Mesenchymal stem cell (in vitro differentiated cells and primary cell): ENCODE data around the gene OR2V2.
A peak's percentile ranks its signal among the peaks of the same experiment; 100 is the strongest.
"Not testable (repeated sequence)": the region's sequence is repeated elsewhere in the genome, so short reads cannot be mapped to it uniquely, and the experiment has no call there.

ENCODE experiments used
- DNase-seq: peaks from one replicate; pipeline ENCODE4 v3.0.0-alpha.2; 2013
- H2AFZ ChIP-seq: one replicate; pipeline ENCODE4 v1.6.1; 2013; ENCODE audit warnings: low read depth, mild to moderate bottlenecking, control low read depth, inconsistent platforms, low read length, moderate library complexity
- H2AK5ac ChIP-seq: 2 replicates; pipeline ENCODE4 v1.6.1; 2013; ENCODE audit warnings: low read length, moderate library complexity, mild to moderate bottlenecking, inconsistent platforms; ENCODE audit not compliant: severe bottlenecking
- H2BK120ac ChIP-seq: one replicate; pipeline ENCODE4 v1.6.1; 2013; ENCODE audit warnings: low read depth, mild to moderate bottlenecking, inconsistent platforms, low read length, moderate library complexity
- H2BK12ac ChIP-seq, 2 experiments: one replicate each; pipeline ENCODE4 v1.6.1; 2013; ENCODE audit warnings: inconsistent platforms in 2 of 2, low read length in 2 of 2, mild to moderate bottlenecking in 2 of 2, moderate library complexity in 2 of 2, control low read depth in 1 of 2
- H2BK15ac ChIP-seq: one replicate; pipeline ENCODE4 v1.6.1; 2013; ENCODE audit warnings: mild to moderate bottlenecking, low read depth, inconsistent platforms; ENCODE audit not compliant: poor library complexity, severe bottlenecking
- H2BK5ac ChIP-seq: 2 replicates; pipeline ENCODE4 v1.6.1; 2013; ENCODE audit warnings: low read depth, mild to moderate bottlenecking, low read length, control low read depth, inconsistent platforms; ENCODE audit not compliant: poor library complexity, severe bottlenecking
- H3K14ac ChIP-seq, 2 experiments: one replicate each; pipeline ENCODE4 v1.6.1; 2013; ENCODE audit warnings: inconsistent platforms in 2 of 2, low read length in 2 of 2, control low read depth in 1 of 2, mild to moderate bottlenecking in 1 of 2, moderate library complexity in 1 of 2
- H3K18ac ChIP-seq, 2 experiments: one replicate each; pipeline ENCODE4 v1.6.1; 2013; ENCODE audit warnings: inconsistent platforms in 2 of 2, low read length in 2 of 2, control low read depth in 1 of 2, low read depth in 1 of 2, mild to moderate bottlenecking in 1 of 2
- H3K23ac ChIP-seq, 2 experiments: one replicate each; pipeline ENCODE4 v1.6.1; 2013; ENCODE audit warnings: inconsistent platforms in 2 of 2, low read length in 2 of 2, mild to moderate bottlenecking in 2 of 2, moderate library complexity in 2 of 2, control low read depth in 1 of 2
- H3K27ac ChIP-seq: 2 replicates; pipeline ENCODE4 v1.5.1; 2013; ENCODE audit warnings: mild to moderate bottlenecking, moderate library complexity, low read length, control low read depth, inconsistent platforms; ENCODE audit not compliant: poor library complexity, severe bottlenecking
- H3K27me3 ChIP-seq, 2 experiments: 2 replicates each; pipeline versions ENCODE4 v1.6.1 to v1.7.0; 2013; ENCODE audit warnings: low read length in 2 of 2, mild to moderate bottlenecking in 2 of 2, moderate library complexity in 2 of 2, control low read depth in 1 of 2, inconsistent platforms in 1 of 2; ENCODE audit not compliant: control insufficient read depth in 1 of 2, insufficient read depth in 1 of 2
- H3K36me3 ChIP-seq, 2 experiments: 2 replicates each; pipeline versions ENCODE4 v1.6.1 to v1.7.0; 2013; ENCODE audit warnings: low read length in 2 of 2, control low read depth in 1 of 2, inconsistent platforms in 1 of 2, low read depth in 1 of 2, mild to moderate bottlenecking in 1 of 2; ENCODE audit not compliant: insufficient read depth in 2 of 2, control insufficient read depth in 1 of 2
- H3K4ac ChIP-seq, 2 experiments: one replicate each; pipeline ENCODE4 v1.6.1; 2013; ENCODE audit warnings: inconsistent platforms in 2 of 2, low read length in 2 of 2, mild to moderate bottlenecking in 2 of 2, moderate library complexity in 2 of 2, control low read depth in 1 of 2, low read depth in 1 of 2
- H3K4me1 ChIP-seq: 2 replicates; pipeline ENCODE4 v1.6.1; 2013; ENCODE audit warnings: low read depth, low read length, control low read depth; ENCODE audit not compliant: control insufficient read depth, insufficient read depth
- H3K4me2 ChIP-seq: 2 replicates; pipeline ENCODE4 v1.6.1; 2013; ENCODE audit warnings: low read length, mild to moderate bottlenecking, inconsistent platforms; ENCODE audit not compliant: poor library complexity, severe bottlenecking
- H3K4me3 ChIP-seq, 2 experiments: 2 replicates each; pipeline versions ENCODE4 v1.5.1 to v1.7.0; 2013; ENCODE audit warnings: low read length in 2 of 2, mild to moderate bottlenecking in 2 of 2, control low read depth in 1 of 2, low read depth in 1 of 2; ENCODE audit not compliant: insufficient read depth in 1 of 2
- H3K79me1 ChIP-seq: replicated peaks from 2 replicates; pipeline ENCODE4 v1.6.1; 2013; ENCODE audit warnings: mild to moderate bottlenecking, control low read depth, low read length, inconsistent platforms; ENCODE audit not compliant: poor library complexity, severe bottlenecking
- H3K9ac ChIP-seq: 2 replicates; pipeline ENCODE4 v1.7.0; 2013; ENCODE audit warnings: mild to moderate bottlenecking, low read length, moderate library complexity
- H3K9me3 ChIP-seq: 2 replicates; pipeline ENCODE4 v1.7.0; 2013; ENCODE audit warnings: mild to moderate bottlenecking, low read length; ENCODE audit not compliant: control insufficient read depth
- H4K8ac ChIP-seq: one replicate; pipeline ENCODE4 v1.6.1; 2013; ENCODE audit warnings: inconsistent platforms, mild to moderate bottlenecking, low read length, moderate library complexity
- H4K91ac ChIP-seq: one replicate; pipeline ENCODE4 v1.6.1; 2013; ENCODE audit warnings: mild to moderate bottlenecking, low read length, inconsistent platforms
- WGBS: methylation state at CpG from one replicate; pipeline ENCODE4 v1.1.7; 2013; ENCODE audit warnings: mixed read lengths; 5-methylcytosine and 5-hydroxymethylcytosine counted together

OR2V2 gene

GRCh38 chr5:181177559-181177958 lies 30.2 kb downstream of the OR2V2 start:
- H3K79me1 ChIP-seq, H3K4ac ChIP-seq, H3K9ac ChIP-seq, H2AFZ ChIP-seq, H3K4me3 ChIP-seq, H3K14ac ChIP-seq, H3K4me1 ChIP-seq, H2BK12ac ChIP-seq, DNase-seq, H3K23ac ChIP-seq, H4K91ac ChIP-seq, H3K18ac ChIP-seq, H3K27ac ChIP-seq, H2BK15ac ChIP-seq, H3K36me3 ChIP-seq, H3K4me2 ChIP-seq, H2AK5ac ChIP-seq, H3K9me3 ChIP-seq, H2BK120ac ChIP-seq, H2BK5ac ChIP-seq: not testable (repeated sequence)
- peaks cover 6 to 15% of the 10 kb centered on the region in 2 experiments for H3K27me3 ChIP-seq
- peak overlapping the region; percentile 37 for H4K8ac ChIP-seq
- 89% methylated on average over 12 of the region's 14 CpGs for WGBS

- Histone ChIP-seq H3K27me3 (peaks cover 3 to 13% of the 10 kb centered on the region in 2 experiments), H3K4ac (no peak overlapping the region), H2AFZ (no peak overlapping the region), H3K9me3 (no peaks in the 10 kb centered on the region), H2BK12ac (no peak overlapping the region), H3K4me3 (no peak overlapping the region), H3K14ac (no peak overlapping the region), H4K8ac (no peak overlapping the region), H3K27ac (no peak overlapping the region), H2BK15ac (no peak overlapping the region), H3K4me1 (no peaks in the 10 kb centered on the region), H3K9ac (no peak overlapping the region), H2AK5ac (no peak overlapping the region), H2BK120ac (no peak overlapping the region), H2BK5ac (no peak overlapping the region), H3K18ac (no peak overlapping the region), H3K36me3 (no peaks in the 10 kb centered on the region), H3K79me1 (no peaks in the 10 kb centered on the region), H3K4me2 (no peak overlapping the region), H3K23ac (no peak overlapping the region), H4K91ac (no peak overlapping the region)
- WGBS: 63% methylated on average over 25 of the region's 25 CpGs
- DNase-seq: peak; percentile 73
These were observed 34.5 kb downstream of the OR2V2 start for GRCh38 chr5:181181650-181182565.

GRCh38 chr5:181182651-181183050 lies 35.3 kb downstream of the OR2V2 start:
- H3K79me1 ChIP-seq: no peaks in the 10 kb centered on the region
- no peak overlapping the region for H3K27ac ChIP-seq
- DNase-seq: no peak
- no peak overlapping the region for H2BK15ac ChIP-seq
- H3K4me3 ChIP-seq: no peak overlapping the region
- no peak overlapping the region for H2AFZ ChIP-seq
- H2BK5ac ChIP-seq: no peak overlapping the region
- WGBS: 97% methylated on average over 8 of the region's 12 CpGs
- H2BK120ac ChIP-seq: no peak overlapping the region
- no peak overlapping the region for H3K9ac ChIP-seq
- H3K4me2 ChIP-seq: no peak overlapping the region
- H3K4me1 ChIP-seq: no peaks in the 10 kb centered on the region
- H3K27me3 ChIP-seq: peaks cover 3 to 7% of the 10 kb centered on the region in 2 experiments
- no peaks in the 10 kb centered on the region for H3K9me3 ChIP-seq
- no peaks in the 10 kb centered on the region for H3K36me3 ChIP-seq
- H4K91ac ChIP-seq: no peak overlapping the region
- no peak overlapping the region for H3K14ac ChIP-seq
- no peak overlapping the region for H3K4ac ChIP-seq
- H3K23ac ChIP-seq: no peak overlapping the region
- no peak overlapping the region for H2AK5ac ChIP-seq
- no peak overlapping the region for H3K18ac ChIP-seq
- no peak overlapping the region for H2BK12ac ChIP-seq
- no peak overlapping the region for H4K8ac ChIP-seq

- Histone ChIP-seq H2BK5ac (no peak overlapping the region), H3K36me3 (no peaks in the 10 kb centered on the region), H3K18ac (no peak overlapping the region), H3K27me3 (peaks cover 3 to 7% of the 10 kb centered on the region in 2 experiments), H3K4me2 (no peak overlapping the region), H4K91ac (no peak overlapping the region), H3K23ac (no peak overlapping the region), H2AK5ac (no peak overlapping the region), H2BK15ac (no peak overlapping the region), H4K8ac (peak overlapping the region; percentile 69), H2BK12ac (no peak overlapping the region), H3K14ac (no peak overlapping the region), H3K4me3 (peak overlapping the region in 1 of 2 experiments; percentile 80), H2BK120ac (no peak overlapping the region), H2AFZ (no peak overlapping the region), H3K27ac (no peak overlapping the region), H3K9me3 (no peaks in the 10 kb centered on the region), H3K4me1 (peaks cover 1% of the 10 kb centered on the region), H3K9ac (peak overlapping the region; percentile 95), H3K79me1 (no peaks in the 10 kb centered on the region), H3K4ac (peak overlapping the region in 1 of 2 experiments; percentile 51)
- no peak for DNase-seq
- WGBS: 91% methylated on average over 16 of the region's 16 CpGs
These were observed 37.4 kb downstream of the OR2V2 start for GRCh38 chr5:181184845-181185216.
